Trophoblast cell (in vitro differentiated cells and primary cell): Measurements from ENCODE around the gene FAM98A.

Experiments used
- DNase-seq, 2 donors: peaks; one replicate each; pipeline ENCODE4 v3.0.0-alpha.2; 2016
- H2AFZ ChIP-seq: 2 replicates; pipeline ENCODE4 v1.6.1; 2013; ENCODE audit warnings: low read length, moderate library complexity, mild to moderate bottlenecking; ENCODE audit not compliant: insufficient read depth, poor library complexity
- H2AK5ac ChIP-seq: 2 replicates; pipeline ENCODE4 v1.6.1; 2013; ENCODE audit warnings: mild to moderate bottlenecking, low read length
- H2BK120ac ChIP-seq: 2 replicates; pipeline ENCODE4 v1.6.1; 2013; ENCODE audit warnings: low read length, mild to moderate bottlenecking, moderate library complexity; ENCODE audit not compliant: insufficient read depth, poor library complexity
- H2BK12ac ChIP-seq: 2 replicates; pipeline ENCODE4 v1.6.1; 2013; ENCODE audit warnings: mild to moderate bottlenecking, low read length, moderate library complexity
- H2BK5ac ChIP-seq: 2 replicates; pipeline ENCODE4 v1.6.1; 2013; ENCODE audit warnings: low read length, low read depth, moderate library complexity, mild to moderate bottlenecking; ENCODE audit not compliant: poor library complexity
- H3K14ac ChIP-seq: 2 replicates; pipeline ENCODE4 v1.6.1; 2013; ENCODE audit warnings: mild to moderate bottlenecking, low read length
- H3K18ac ChIP-seq: 2 replicates; pipeline ENCODE4 v1.6.1; 2013; ENCODE audit warnings: mild to moderate bottlenecking, low read length
- H3K23ac ChIP-seq: 2 replicates; pipeline ENCODE4 v1.6.1; 2013; ENCODE audit warnings: low read length
- H3K27ac ChIP-seq: 2 replicates; pipeline ENCODE4 v1.5.1; 2013; ENCODE audit warnings: low read depth, mild to moderate bottlenecking, inconsistent platforms, low read length, moderate library complexity
- H3K27me3 ChIP-seq: 2 replicates; pipeline ENCODE4 v1.6.1; 2013; ENCODE audit warnings: inconsistent platforms, mild to moderate bottlenecking, low read length, moderate library complexity; ENCODE audit not compliant: insufficient read depth
- H3K36me3 ChIP-seq, 2 experiments: 1 replicate in 1 of 2; 2 replicates in 1 of 2; pipeline ENCODE4 v1.6.1; 2013; ENCODE audit warnings: low read length in 2 of 2, mild to moderate bottlenecking in 2 of 2, moderate library complexity in 1 of 2; ENCODE audit not compliant: insufficient read depth in 2 of 2, control insufficient read depth in 1 of 2
- H3K4ac ChIP-seq: 2 replicates; pipeline ENCODE4 v1.6.1; 2013; ENCODE audit warnings: low read depth, mild to moderate bottlenecking, low read length, moderate library complexity
- H3K4me1 ChIP-seq, 2 experiments: 1 replicate in 1 of 2; 2 replicates in 1 of 2; pipeline ENCODE4 v1.6.1; 2013; ENCODE audit warnings: low read length in 2 of 2, mild to moderate bottlenecking in 2 of 2, moderate library complexity in 1 of 2; ENCODE audit not compliant: insufficient read depth in 2 of 2, control insufficient read depth in 1 of 2
- H3K4me2 ChIP-seq: 2 replicates; pipeline ENCODE4 v1.6.1; 2013; ENCODE audit warnings: inconsistent platforms, mild to moderate bottlenecking, low read length, moderate library complexity
- H3K4me3 ChIP-seq: 2 replicates; pipeline ENCODE4 v1.5.1; 2013; ENCODE audit warnings: mild to moderate bottlenecking, low read depth, low read length, inconsistent platforms
- H3K79me1 ChIP-seq: one replicate; pipeline ENCODE4 v1.6.1; 2013; ENCODE audit warnings: low read length
- H3K79me2 ChIP-seq: 2 replicates; pipeline ENCODE4 v1.6.1; 2013; ENCODE audit warnings: low read length, mild to moderate bottlenecking; ENCODE audit not compliant: control insufficient read depth, insufficient read depth, poor library complexity
- H3K9ac ChIP-seq: 2 replicates; pipeline ENCODE4 v1.6.1; 2013; ENCODE audit warnings: mild to moderate bottlenecking, low read length
- H3K9me3 ChIP-seq: 2 replicates; pipeline ENCODE4 v1.6.1; 2013; ENCODE audit warnings: low read depth, mild to moderate bottlenecking, control low read depth, inconsistent platforms, low read length; ENCODE audit not compliant: insufficient read depth
- H4K12ac ChIP-seq: 2 replicates; pipeline ENCODE4 v1.6.1; 2013; ENCODE audit warnings: low read depth, mild to moderate bottlenecking, low read length, moderate library complexity
- H4K8ac ChIP-seq: 2 replicates; pipeline ENCODE4 v1.6.1; 2013; ENCODE audit warnings: low read depth, mild to moderate bottlenecking, low read length, moderate library complexity
- H4K91ac ChIP-seq: one replicate; pipeline ENCODE4 v1.6.1; 2013; ENCODE audit warnings: low read depth, mild to moderate bottlenecking, low read length, moderate library complexity
- WGBS: extraction: QIAGEN DNeasy Blood & Tissue Kit; methylation state at CpG from one replicate; pipeline ENCODE4 v1.1.7; 2013; ENCODE audit warnings: missing lambda C conversion rate; ENCODE audit not compliant: insufficient read length, insufficient coverage; ENCODE audit errors: extremely low coverage; 5-methylcytosine and 5-hydroxymethylcytosine counted together

The FAM98A gene

GRCh38 chr2:33619028-33619427, 19.9 kb upstream of the FAM98A start:
- Histone ChIP-seq H2AFZ (no peak overlapping the region), H3K9ac (no peak overlapping the region), H3K27ac (no peak overlapping the region), H3K14ac (no peak overlapping the region), H3K27me3 (no peaks in the 10 kb centered on the region), H4K8ac (no peak overlapping the region), H3K4ac (no peak overlapping the region), H2AK5ac (no peak overlapping the region), H3K79me1 (no peaks in the 10 kb centered on the region), H3K4me2 (no peak overlapping the region), H3K18ac (no peak overlapping the region), H2BK12ac (no peak overlapping the region), H3K23ac (no peak overlapping the region), H3K4me1 (no peaks in the 10 kb centered on the region), H3K4me3 (no peak overlapping the region), H2BK120ac (no peak overlapping the region), H3K36me3 (no peaks in the 10 kb centered on the region), H2BK5ac (no peak overlapping the region), H4K91ac (no peak overlapping the region), H3K79me2 (no peaks in the 10 kb centered on the region), H3K9me3 (peaks cover 2% of the 10 kb centered on the region), H4K12ac (no peak overlapping the region)
- no peak for DNase-seq
- no CpG with 5 or more reads among the region's 1 CpG for WGBS

DNA sequence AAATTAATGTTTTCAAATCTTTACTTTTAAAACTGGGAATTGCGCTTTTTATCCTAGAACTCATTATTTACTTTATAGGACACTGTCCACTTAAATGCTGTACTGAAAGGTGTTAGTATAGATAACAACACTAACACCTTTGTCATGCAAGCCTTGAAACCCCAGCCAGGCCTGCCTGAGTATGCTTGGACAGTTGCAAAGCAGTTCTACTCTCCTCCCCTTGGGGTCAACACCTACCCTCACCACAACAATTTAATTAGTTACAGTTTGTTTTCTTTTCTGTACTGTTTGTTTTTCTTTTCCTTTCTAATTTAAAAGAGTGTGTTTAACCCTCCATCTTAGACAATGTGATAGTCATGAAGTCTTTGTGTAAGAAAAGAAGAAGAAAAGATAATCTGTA, 18.9 kb upstream of the FAM98A start:
- WGBS, result no CpG with 5 or more reads among the region's 1 CpG
- peaks cover 2% of the 10 kb centered on the region for H3K9me3 ChIP-seq

DNA sequence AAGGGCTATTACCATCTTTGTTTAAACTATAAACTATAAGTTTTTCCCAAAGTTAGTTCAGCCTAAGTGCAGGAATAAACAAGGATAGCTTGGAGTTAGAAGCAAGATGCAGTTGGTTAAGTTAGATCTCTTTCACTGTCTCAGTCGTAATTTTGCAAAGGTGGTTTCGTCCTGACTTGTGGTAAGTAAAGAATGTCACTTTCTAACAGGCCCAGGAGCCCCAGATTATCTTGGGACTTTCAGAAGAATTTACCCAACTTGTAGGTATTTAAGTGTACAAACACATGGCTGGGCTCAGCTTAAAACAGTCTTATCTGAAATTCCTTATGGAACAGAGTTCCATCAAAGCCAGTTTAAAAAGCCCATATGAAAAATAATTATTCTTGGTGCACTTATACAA, 18.3 kb upstream of the FAM98A start:
- DNase-seq, result no peak
- H2AFZ ChIP-seq, result no peak overlapping the region
- no peak overlapping the region for H3K18ac ChIP-seq
- no peak overlapping the region for H3K4ac ChIP-seq
- H4K8ac ChIP-seq, result no peak overlapping the region
- H3K79me1 ChIP-seq, result no peaks in the 10 kb centered on the region
- H4K12ac ChIP-seq, result no peak overlapping the region
- H3K4me3 ChIP-seq, result no peak overlapping the region
- H4K91ac ChIP-seq, result no peak overlapping the region
- H3K27me3 ChIP-seq, result no peaks in the 10 kb centered on the region
- H3K4me1 ChIP-seq, result peaks cover 0 to 2% of the 10 kb centered on the region in 2 experiments
- no peak overlapping the region for H2BK5ac ChIP-seq
- no peak overlapping the region for H3K14ac ChIP-seq
- H3K23ac ChIP-seq, result no peak overlapping the region
- H3K79me2 ChIP-seq, result no peaks in the 10 kb centered on the region
- H3K4me2 ChIP-seq, result no peak overlapping the region
- no peak overlapping the region for H3K9ac ChIP-seq
- no peaks in the 10 kb centered on the region for H3K36me3 ChIP-seq
- no peak overlapping the region for H2BK120ac ChIP-seq
- no peak overlapping the region for H3K27ac ChIP-seq
- no peak overlapping the region for H2BK12ac ChIP-seq
- whole genome bisulfite sequencing, result no CpG with 5 or more reads among the region's 2 CpGs
- H2AK5ac ChIP-seq, result no peak overlapping the region
- peaks cover 2% of the 10 kb centered on the region for H3K9me3 ChIP-seq

More for the DNA sequence above, 18.9 kb upstream of the FAM98A start:
- Histone ChIP-seq H3K27ac (no peak overlapping the region), H3K14ac (no peak overlapping the region), H2AK5ac (no peak overlapping the region), H3K4ac (no peak overlapping the region), H4K12ac (no peak overlapping the region), H3K27me3 (no peaks in the 10 kb centered on the region), H4K91ac (no peak overlapping the region), H2BK120ac (no peak overlapping the region), H3K23ac (no peak overlapping the region), H2AFZ (no peak overlapping the region), H2BK5ac (no peak overlapping the region), H2BK12ac (no peak overlapping the region), H3K36me3 (no peaks in the 10 kb centered on the region), H3K4me2 (no peak overlapping the region), H3K79me1 (no peaks in the 10 kb centered on the region), H4K8ac (no peak overlapping the region), H3K79me2 (no peaks in the 10 kb centered on the region), H3K18ac (no peak overlapping the region), H3K4me3 (no peak overlapping the region), H3K9ac (no peak overlapping the region), H3K4me1 (peaks cover 0 to 2% of the 10 kb centered on the region in 2 experiments)
- DNase-seq, result no peak

DNA sequence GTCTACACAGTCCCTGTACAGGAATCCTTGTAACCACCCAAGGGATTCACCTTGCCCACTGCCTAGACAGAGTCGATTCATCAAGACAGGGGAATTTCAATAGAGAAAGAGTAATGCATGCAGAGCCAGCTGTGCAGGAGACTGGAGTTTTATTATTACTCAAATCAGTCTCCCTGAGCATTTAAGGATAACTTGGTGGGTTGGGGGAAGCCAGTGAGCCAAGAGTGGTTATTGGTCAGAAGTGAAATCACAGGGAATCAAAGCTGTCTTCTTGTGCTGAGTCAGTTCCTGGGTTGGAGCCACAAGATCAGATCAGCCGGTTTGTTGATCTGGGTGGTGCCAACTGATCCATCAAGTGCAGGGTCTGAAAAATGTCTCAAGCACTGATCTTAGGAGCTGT, 17.8 kb upstream of the FAM98A start:
- H3K27ac ChIP-seq, result peak overlapping the region; percentile 25
- WGBS, result no CpG with 5 or more reads among the region's 2 CpGs
- H3K36me3 ChIP-seq, result no peaks in the 10 kb centered on the region

More for the DNA sequence above, 17.8 kb upstream of the FAM98A start:
- no peak overlapping the region for H3K23ac ChIP-seq
- H2BK5ac ChIP-seq, result no peak overlapping the region
- H4K91ac ChIP-seq, result no peak overlapping the region
- H3K79me2 ChIP-seq, result no peaks in the 10 kb centered on the region
- H3K9me3 ChIP-seq, result peaks cover 3% of the 10 kb centered on the region
- no peak overlapping the region for H3K14ac ChIP-seq
- no peak overlapping the region for H3K4me2 ChIP-seq
- no peak overlapping the region for H3K4me3 ChIP-seq
- H3K18ac ChIP-seq, result no peak overlapping the region
- H2AK5ac ChIP-seq, result no peak overlapping the region
- no peak overlapping the region for H2BK12ac ChIP-seq
- H3K4ac ChIP-seq, result no peak overlapping the region
- no peaks in the 10 kb centered on the region for H3K27me3 ChIP-seq
- H3K4me1 ChIP-seq, result peaks cover 0 to 2% of the 10 kb centered on the region in 2 experiments
- no peak for DNase-seq
- H3K79me1 ChIP-seq, result no peaks in the 10 kb centered on the region
- no peak overlapping the region for H3K9ac ChIP-seq
- no peak overlapping the region for H4K12ac ChIP-seq
- no peak overlapping the region for H2AFZ ChIP-seq
- H2BK120ac ChIP-seq, result no peak overlapping the region
- H4K8ac ChIP-seq, result no peak overlapping the region
